Mesothelial cell of epicardium (in vitro differentiated cells): ENCODE results near the gene SDHAF2. TPM values are rescaled to one million over a fixed set of nuclear protein-coding genes. Genes with fewer than 3 reads are reported as not detected.
A peak's percentile ranks its signal among the peaks of the same experiment; 100 is the strongest.

Experiments
- DNase-seq, 2 experiments: peaks; one replicate each; pipeline ENCODE4 v3.0.0; 2021; ENCODE audit warnings: low spot score in 2 of 2; ENCODE audit not compliant: unreplicated experiment in 2 of 2
- H3K27ac Mint-ChIP-seq: 2 replicates; pipeline ENCODE4 v1.8.0; 2021; ENCODE audit warnings: mixed read lengths
- H3K27me3 Mint-ChIP-seq: 2 replicates; pipeline ENCODE4 v1.8.0; 2021; ENCODE audit warnings: low read depth, mixed read lengths
- H3K36me3 Mint-ChIP-seq: 2 replicates; pipeline ENCODE4 v1.8.0; 2021; ENCODE audit warnings: mixed read lengths
- H3K4me1 Mint-ChIP-seq: 2 replicates; pipeline ENCODE4 v1.8.0; 2021; ENCODE audit warnings: mixed read lengths
- H3K4me3 Mint-ChIP-seq: 2 replicates; pipeline ENCODE4 v1.8.0; 2021; ENCODE audit warnings: mild to moderate bottlenecking, moderate library complexity, mixed read lengths
- H3K9me3 Mint-ChIP-seq: 2 replicates; pipeline ENCODE4 v1.8.0; 2021; ENCODE audit warnings: mixed read lengths
- CTCF ChIP-seq: fragments of 200-600 bp; sonication (generic); IDR thresholded peaks from one replicate; pipeline ENCODE4 v1.5.0; 2021; ENCODE audit warnings: antibody characterized with exemption; ENCODE audit not compliant: unreplicated experiment
- total RNA-seq: library from RNA; stranded (reverse); gene quantifications from 3 replicates; pipeline ENCODE4 v1.2.1, GENCODE V29; 2021

SDHAF2 gene
- total RNA-seq, 1 donor from 2014 or later: 36.1 TPM

DNA sequence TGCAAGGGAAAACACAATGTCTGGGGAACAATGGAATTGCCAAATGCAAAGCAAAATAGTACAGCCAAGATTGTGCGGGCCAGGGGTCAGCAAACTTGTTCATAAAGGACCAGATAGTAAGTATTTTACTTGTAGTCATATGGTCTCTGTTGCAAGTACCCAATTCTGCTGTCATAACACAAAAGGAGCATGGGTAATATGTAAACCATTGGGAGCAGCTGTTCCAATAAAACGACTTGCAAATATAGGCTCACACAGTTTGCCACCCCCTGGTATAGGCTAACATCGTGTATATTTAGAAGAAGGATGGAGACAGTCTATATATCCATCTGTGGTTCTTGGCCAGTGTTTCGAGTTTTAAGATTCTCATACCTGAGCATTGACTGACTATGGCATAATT, 15.6 kb downstream of the SDHAF2 start:
- no peak overlapping the region for H3K4me3 Mint-ChIP-seq
- peaks cover 33% of the 10 kb centered on the region for H3K36me3 Mint-ChIP-seq
- H3K27ac Mint-ChIP-seq: no peak overlapping the region
- DNase-seq: no peak
- TF ChIP-seq CTCF: no peak
- no peaks in the 10 kb centered on the region for H3K4me1 Mint-ChIP-seq
- H3K9me3 Mint-ChIP-seq: peaks cover 3% of the 10 kb centered on the region
- H3K27me3 Mint-ChIP-seq: no peaks in the 10 kb centered on the region

GRCh38 chr11:61446211-61446651, 16.3 kb downstream of the SDHAF2 start:
- peak overlapping the region; percentile 66 for H3K27ac Mint-ChIP-seq
- peaks cover 3% of the 10 kb centered on the region for H3K9me3 Mint-ChIP-seq
- DNase-seq: peak; percentile 62 to 82
- H3K27me3 Mint-ChIP-seq: no peaks in the 10 kb centered on the region
- peaks cover 33% of the 10 kb centered on the region for H3K36me3 Mint-ChIP-seq
- H3K4me1 Mint-ChIP-seq: no peaks in the 10 kb centered on the region
- H3K4me3 Mint-ChIP-seq: no peak overlapping the region
- TF ChIP-seq CTCF: peak; percentile 67

- H3K27me3 Mint-ChIP-seq: no peaks in the 10 kb centered on the region
- H3K36me3 Mint-ChIP-seq: peaks cover 25% of the 10 kb centered on the region
- H3K27ac Mint-ChIP-seq: no peak overlapping the region
- H3K4me1 Mint-ChIP-seq: no peaks in the 10 kb centered on the region
- no peak for DNase-seq
- TF ChIP-seq CTCF: no peak
- H3K9me3 Mint-ChIP-seq: peaks cover 3% of the 10 kb centered on the region
- no peak overlapping the region for H3K4me3 Mint-ChIP-seq
These were observed 18.0 kb downstream of the SDHAF2 start for GRCh38 chr11:61447601-61448551.

DNA sequence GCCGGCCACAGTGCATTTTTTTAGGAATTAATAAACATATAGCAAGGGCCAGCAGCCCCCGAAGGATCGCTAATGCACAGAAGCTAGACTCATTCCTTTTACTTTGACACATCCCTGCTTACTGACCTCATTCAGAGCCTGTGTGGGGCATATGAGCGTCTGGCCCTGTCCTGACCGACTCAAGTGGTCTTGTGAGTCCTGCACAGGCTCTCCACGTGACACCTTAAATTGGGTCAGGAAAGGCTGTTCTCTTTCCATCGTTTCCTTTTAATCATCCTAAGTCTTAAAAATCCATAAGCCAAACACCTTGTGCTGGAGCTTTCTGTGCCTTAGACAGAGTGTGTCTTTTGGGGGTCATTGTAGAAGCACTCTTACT, 18.6 kb downstream of the SDHAF2 start:
- H3K4me3 Mint-ChIP-seq: no peak overlapping the region
- H3K4me1 Mint-ChIP-seq: no peaks in the 10 kb centered on the region
- H3K27me3 Mint-ChIP-seq: no peaks in the 10 kb centered on the region
- no peaks in the 10 kb centered on the region for H3K9me3 Mint-ChIP-seq
- no peak overlapping the region for H3K27ac Mint-ChIP-seq
- no peak for DNase-seq
- peaks cover 18% of the 10 kb centered on the region for H3K36me3 Mint-ChIP-seq
- no peak for TF ChIP-seq CTCF

- H3K27me3 Mint-ChIP-seq: no peaks in the 10 kb centered on the region
- peaks cover 24% of the 10 kb centered on the region for H3K36me3 Mint-ChIP-seq
- H3K9me3 Mint-ChIP-seq: no peaks in the 10 kb centered on the region
- H3K27ac Mint-ChIP-seq: no peak overlapping the region
- no peaks in the 10 kb centered on the region for H3K4me1 Mint-ChIP-seq
- H3K4me3 Mint-ChIP-seq: no peak overlapping the region
- DNase-seq: no peak
- TF ChIP-seq CTCF: no peak
These were observed 22.9 kb downstream of the SDHAF2 start for GRCh38 chr11:61452825-61453224.
